LNCaP clone FGC (cell line): ENCODE results near the gene MYLK2.

Experiments used
- DNase-seq: peaks from one replicate; pipeline ENCODE4 v3.0.0-alpha.2; 2011; ENCODE audit warnings: low read depth
- H3K4me3 ChIP-seq: 2 replicates; pipeline ENCODE4 v1.5.1; 2011; ENCODE audit warnings: mild to moderate bottlenecking, low read depth, low read length, control low read depth
- CTCF ChIP-seq: IDR thresholded peaks from 2 replicates; pipeline ENCODE4 v1.5.1; 2012; ENCODE audit warnings: mild to moderate bottlenecking; ENCODE audit not compliant: control insufficient read depth, insufficient read depth; ENCODE audit errors: extremely low read depth

The MYLK2 gene

GRCh38 chr20:31819083-31819784 is at the start of gene MYLK2:
TSS of gene MYLK2 (plus strand) at chr20:31819356. CDS start at chr20:31819581, 225 bp downstream.
- H3K4me3 ChIP-seq, result no peak within 1 kb of the TSS
- no peak for TF ChIP-seq CTCF
- DNase-seq, result no peak

GRCh38 chr20:31769681-31770080 is 49.5 kb upstream of the MYLK2 start:
- no peak for DNase-seq
- no peak overlapping the region for H3K4me3 ChIP-seq
- TF ChIP-seq CTCF, result no peak

GRCh38 chr20:31770243-31770642 is 48.9 kb upstream of the MYLK2 start:
- H3K4me3 ChIP-seq, result 0 out of 2 replicates have a peak overlapping the region, but pooled peaks have one; percentile 18

GRCh38 chr20:31774408-31774807 is 44.7 kb upstream of the MYLK2 start:
- no peak overlapping the region for H3K4me3 ChIP-seq
- DNase-seq, result no peak
- TF ChIP-seq CTCF, result no peak

More at GRCh38 chr20:31770243-31770642, 48.9 kb upstream of the MYLK2 start:
- no peak for TF ChIP-seq CTCF
- no peak for DNase-seq

GRCh38 chr20:31780839-31781238 is 38.3 kb upstream of the MYLK2 start:
- no peak for DNase-seq
- no peak for TF ChIP-seq CTCF
- no peak overlapping the region for H3K4me3 ChIP-seq

- H3K4me3 ChIP-seq, result no peak overlapping the region
- DNase-seq, result no peak
- TF ChIP-seq CTCF, result no peak
Observed at GRCh38 chr20:31781945-31782344, 37.2 kb upstream of the MYLK2 start.
